Ishikawa (cell line): ENCODE measurements around the gene STT3A.

Experiments used
- CEBPB ChIP-seq: IDR thresholded peaks from 2 replicates; pipeline ENCODE4 v1.6.1; 2012
- CREB1 ChIP-seq: IDR thresholded peaks from 2 replicates; pipeline ENCODE4 v1.6.1; 2012; ENCODE audit warnings: low read depth
- EGR1 ChIP-seq: IDR thresholded peaks from 2 replicates; pipeline ENCODE4 v1.6.1; 2012
- EP300 ChIP-seq: IDR thresholded peaks from 2 replicates; pipeline ENCODE4 v1.6.1; 2012; ENCODE audit warnings: borderline replicate concordance
- FOXM1 ChIP-seq: IDR thresholded peaks from 2 replicates; pipeline ENCODE4 v1.6.1; 2012; ENCODE audit warnings: low read depth, borderline replicate concordance
- NFIC ChIP-seq: IDR thresholded peaks from 2 replicates; pipeline ENCODE4 v1.6.1; 2012
- RAD21 ChIP-seq: IDR thresholded peaks from 2 replicates; pipeline ENCODE4 v1.6.1; 2012; ENCODE audit warnings: low read depth
- TAF1 ChIP-seq: IDR thresholded peaks from 2 replicates; pipeline ENCODE4 v1.6.1; 2012; ENCODE audit warnings: low read depth, mild to moderate bottlenecking
- TCF12 ChIP-seq: IDR thresholded peaks from 2 replicates; pipeline ENCODE4 v1.6.1; 2012; ENCODE audit warnings: low read depth
- TEAD4 ChIP-seq: IDR thresholded peaks from 2 replicates; pipeline ENCODE4 v1.6.1; 2012
- YY1 ChIP-seq: IDR thresholded peaks from 2 replicates; pipeline ENCODE4 v1.6.1; 2012; ENCODE audit warnings: low read depth
- ZBTB7A ChIP-seq: IDR thresholded peaks from 2 replicates; pipeline ENCODE4 v1.6.1; 2012; ENCODE audit warnings: low read depth
- TF ChIP-seq, protein P1 (sequence below): IDR thresholded peaks from 2 replicates; pipeline ENCODE4 v1.6.1; 2012
- TF ChIP-seq, protein P2 (sequence below): IDR thresholded peaks from 2 replicates; pipeline ENCODE4 v1.6.1; 2012; ENCODE audit warnings: low read depth, mild to moderate bottlenecking
- TF ChIP-seq, protein P3 (sequence below): IDR thresholded peaks from 2 replicates; pipeline ENCODE4 v1.6.1; 2012

The STT3A gene

DNA sequence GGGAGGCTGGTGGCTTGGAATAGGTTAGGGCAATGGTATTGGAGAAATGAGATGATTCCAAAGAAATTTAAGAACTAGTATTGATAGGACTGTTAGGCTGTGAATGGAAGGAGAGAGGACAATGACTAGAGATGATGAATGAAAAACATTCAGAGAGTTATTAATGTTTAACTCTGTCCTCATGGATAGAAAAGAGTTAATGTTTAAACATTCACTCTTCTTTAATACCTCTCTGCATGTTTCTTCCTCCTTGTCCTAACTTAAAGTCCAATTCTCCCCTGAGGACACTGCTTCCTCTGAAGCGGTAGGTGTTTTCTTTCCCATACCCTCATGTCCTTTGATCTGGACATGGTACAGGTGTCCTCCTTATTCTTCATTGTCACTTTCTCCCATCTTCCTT, 45.7 kb downstream of the STT3A start:
- TF ChIP-seq, protein P1, sequence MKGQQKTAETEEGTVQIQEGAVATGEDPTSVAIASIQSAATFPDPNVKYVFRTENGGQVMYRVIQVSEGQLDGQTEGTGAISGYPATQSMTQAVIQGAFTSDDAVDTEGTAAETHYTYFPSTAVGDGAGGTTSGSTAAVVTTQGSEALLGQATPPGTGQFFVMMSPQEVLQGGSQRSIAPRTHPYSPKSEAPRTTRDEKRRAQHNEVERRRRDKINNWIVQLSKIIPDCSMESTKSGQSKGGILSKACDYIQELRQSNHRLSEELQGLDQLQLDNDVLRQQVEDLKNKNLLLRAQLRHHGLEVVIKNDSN: no peak
- no peak for TF ChIP-seq TAF1
- TF ChIP-seq TEAD4: no peak
- TF ChIP-seq CEBPB: no peak
- no peak for TF ChIP-seq TCF12
- TF ChIP-seq YY1: no peak
- no peak for TF ChIP-seq FOXM1
- no peak for TF ChIP-seq EP300
- TF ChIP-seq, protein P2, sequence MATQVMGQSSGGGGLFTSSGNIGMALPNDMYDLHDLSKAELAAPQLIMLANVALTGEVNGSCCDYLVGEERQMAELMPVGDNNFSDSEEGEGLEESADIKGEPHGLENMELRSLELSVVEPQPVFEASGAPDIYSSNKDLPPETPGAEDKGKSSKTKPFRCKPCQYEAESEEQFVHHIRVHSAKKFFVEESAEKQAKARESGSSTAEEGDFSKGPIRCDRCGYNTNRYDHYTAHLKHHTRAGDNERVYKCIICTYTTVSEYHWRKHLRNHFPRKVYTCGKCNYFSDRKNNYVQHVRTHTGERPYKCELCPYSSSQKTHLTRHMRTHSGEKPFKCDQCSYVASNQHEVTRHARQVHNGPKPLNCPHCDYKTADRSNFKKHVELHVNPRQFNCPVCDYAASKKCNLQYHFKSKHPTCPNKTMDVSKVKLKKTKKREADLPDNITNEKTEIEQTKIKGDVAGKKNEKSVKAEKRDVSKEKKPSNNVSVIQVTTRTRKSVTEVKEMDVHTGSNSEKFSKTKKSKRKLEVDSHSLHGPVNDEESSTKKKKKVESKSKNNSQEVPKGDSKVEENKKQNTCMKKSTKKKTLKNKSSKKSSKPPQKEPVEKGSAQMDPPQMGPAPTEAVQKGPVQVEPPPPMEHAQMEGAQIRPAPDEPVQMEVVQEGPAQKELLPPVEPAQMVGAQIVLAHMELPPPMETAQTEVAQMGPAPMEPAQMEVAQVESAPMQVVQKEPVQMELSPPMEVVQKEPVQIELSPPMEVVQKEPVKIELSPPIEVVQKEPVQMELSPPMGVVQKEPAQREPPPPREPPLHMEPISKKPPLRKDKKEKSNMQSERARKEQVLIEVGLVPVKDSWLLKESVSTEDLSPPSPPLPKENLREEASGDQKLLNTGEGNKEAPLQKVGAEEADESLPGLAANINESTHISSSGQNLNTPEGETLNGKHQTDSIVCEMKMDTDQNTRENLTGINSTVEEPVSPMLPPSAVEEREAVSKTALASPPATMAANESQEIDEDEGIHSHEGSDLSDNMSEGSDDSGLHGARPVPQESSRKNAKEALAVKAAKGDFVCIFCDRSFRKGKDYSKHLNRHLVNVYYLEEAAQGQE: no peak

DNA sequence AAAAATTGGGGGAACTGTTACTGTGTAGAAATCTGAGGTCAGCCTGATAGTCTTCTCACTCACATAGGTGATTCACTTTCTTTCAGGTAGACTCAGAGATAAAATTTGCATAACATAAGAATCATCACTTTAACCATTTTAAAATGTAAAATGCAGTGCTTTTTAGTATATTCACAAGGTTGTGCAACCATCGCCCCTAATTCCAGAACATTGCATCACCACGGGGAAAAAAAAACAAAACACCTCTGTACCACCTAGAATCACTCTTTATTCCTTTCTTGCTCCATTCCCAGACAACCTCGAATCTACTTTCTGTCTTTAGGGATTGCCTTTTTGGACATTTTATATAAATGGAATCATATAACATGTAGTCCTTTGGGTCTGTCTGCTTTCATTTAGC, 53.2 kb downstream of the STT3A start:
- TF ChIP-seq EP300 (no peak), ZBTB7A (no peak), TCF12 (no peak), NFIC (no peak), RAD21 (no peak), TEAD4 (no peak), CREB1 (no peak), CEBPB (no peak), FOXM1 (no peak), YY1 (no peak), EGR1 (no peak), TAF1 (no peak)
- TF ChIP-seq, protein P2: no peak
- TF ChIP-seq, protein P1: no peak
- TF ChIP-seq, protein P3, sequence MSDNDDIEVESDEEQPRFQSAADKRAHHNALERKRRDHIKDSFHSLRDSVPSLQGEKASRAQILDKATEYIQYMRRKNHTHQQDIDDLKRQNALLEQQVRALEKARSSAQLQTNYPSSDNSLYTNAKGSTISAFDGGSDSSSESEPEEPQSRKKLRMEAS: no peak

DNA sequence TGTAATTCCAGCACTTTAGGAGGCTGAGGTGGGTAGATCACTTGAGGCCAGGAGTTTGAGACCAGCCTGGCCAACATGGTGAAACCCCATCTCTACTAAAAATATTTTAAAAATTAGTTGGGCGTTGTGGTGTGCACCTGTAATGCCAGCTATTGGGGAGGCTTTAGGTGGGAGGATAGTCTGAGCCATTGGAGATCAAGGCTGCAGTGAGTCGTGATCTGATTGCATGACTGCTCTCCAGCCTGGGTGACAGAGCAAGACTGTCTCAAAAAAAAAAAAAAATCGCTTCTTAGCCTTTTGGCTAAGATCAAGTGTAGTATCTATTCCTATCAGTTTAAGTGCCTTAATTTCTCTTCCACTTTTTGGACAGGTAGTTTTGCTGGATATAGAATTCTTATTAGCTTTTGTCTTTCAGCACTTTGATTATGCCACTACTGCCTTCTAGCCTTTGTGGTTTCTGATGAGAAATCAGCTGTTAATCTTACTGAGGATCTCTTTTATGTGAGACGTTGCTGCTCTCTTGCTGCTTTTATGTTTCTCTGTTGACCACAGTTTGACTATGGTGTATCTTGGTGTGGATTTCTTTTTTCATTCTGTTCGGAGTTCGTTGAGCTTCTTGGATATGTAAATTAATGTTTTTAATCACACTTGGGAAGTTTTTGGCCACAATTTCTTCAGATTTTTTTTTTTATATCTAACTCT, 57.0 kb downstream of the STT3A start:
- TF ChIP-seq NFIC (no peak), FOXM1 (no peak), TAF1 (no peak), TCF12 (no peak), ZBTB7A (no peak), RAD21 (no peak), EGR1 (no peak), EP300 (no peak), CEBPB (no peak)
- TF ChIP-seq, protein P1: no peak

DNA sequence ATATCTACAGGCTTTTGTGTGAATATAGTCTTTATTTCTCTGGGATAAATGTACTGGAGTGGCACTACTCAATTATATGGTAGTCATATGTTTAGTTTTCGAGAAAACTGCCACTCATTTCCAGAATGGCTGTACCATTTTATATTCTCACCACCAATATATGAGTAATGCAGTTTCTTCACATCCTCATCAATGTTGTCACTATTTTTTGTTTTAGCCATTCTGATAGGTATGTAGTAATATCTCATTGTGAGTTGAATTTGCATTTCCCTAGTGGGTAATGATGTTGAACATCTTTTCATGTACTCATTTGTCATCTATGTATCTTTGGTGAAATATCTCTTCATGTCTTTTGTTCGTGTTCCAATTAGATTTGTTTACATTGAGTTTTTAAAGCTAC, 70.0 kb downstream of the STT3A start:
- TF ChIP-seq CREB1 (no peak), FOXM1 (no peak), EGR1 (no peak), CEBPB (no peak), RAD21 (no peak), NFIC (no peak), TCF12 (no peak), ZBTB7A (no peak)
- TF ChIP-seq, protein P2: no peak
